C4-2B (cell line): ENCODE results near the gene CPNE6.

Source experiments
- ZFX ChIP-seq: fragments of 450-650 bp; IDR thresholded peaks from 2 replicates; pipeline ENCODE4 v1.6.1; 2017
- TF ChIP-seq, protein P1 (sequence below): fragments of 450-650 bp; conservative IDR thresholded peaks from 2 replicates; pipeline ENCODE4 v1.5.1; 2017; ENCODE audit warnings: mild to moderate bottlenecking

DNA sequence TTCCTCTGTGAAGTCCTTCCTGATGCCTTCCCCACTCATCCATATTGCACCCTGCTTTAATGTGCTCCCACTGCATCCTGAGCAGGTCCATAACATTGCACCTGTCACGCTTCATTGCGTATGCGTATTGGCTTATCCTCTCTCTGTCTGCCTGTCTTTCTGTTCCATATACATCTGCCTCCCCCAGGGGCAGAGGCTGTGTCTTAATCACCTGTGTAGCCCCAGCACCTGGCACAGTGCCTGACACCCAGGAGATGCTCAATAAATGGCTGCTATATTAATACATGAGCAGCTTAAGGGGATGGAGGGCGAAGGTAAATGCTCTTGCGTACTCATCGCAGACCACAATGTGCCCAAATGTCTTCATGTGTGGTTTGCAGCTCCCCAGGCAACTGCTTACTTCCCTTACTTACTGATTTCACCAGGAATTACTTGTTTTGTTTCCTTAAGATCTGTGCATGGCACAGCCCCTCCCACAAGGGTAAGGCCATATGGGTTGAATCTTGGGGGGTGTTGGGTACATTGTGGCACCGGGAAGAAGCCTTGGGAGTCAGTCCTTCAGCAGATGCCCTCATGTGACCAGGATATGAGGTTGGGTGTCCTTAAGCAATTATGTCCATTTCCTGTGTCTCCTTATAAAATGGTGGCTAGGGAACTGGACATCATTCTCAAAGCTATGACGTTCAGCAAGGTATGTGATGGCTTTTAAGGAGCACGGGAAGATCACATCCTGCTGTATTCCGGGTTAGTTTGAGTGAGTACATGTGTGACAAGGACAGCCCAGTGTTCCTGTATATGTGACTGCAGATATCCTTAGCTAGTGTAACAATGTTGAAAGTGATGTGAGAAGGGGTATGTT lies 848 bp upstream of the CPNE6 start:
- TF ChIP-seq, protein P1, sequence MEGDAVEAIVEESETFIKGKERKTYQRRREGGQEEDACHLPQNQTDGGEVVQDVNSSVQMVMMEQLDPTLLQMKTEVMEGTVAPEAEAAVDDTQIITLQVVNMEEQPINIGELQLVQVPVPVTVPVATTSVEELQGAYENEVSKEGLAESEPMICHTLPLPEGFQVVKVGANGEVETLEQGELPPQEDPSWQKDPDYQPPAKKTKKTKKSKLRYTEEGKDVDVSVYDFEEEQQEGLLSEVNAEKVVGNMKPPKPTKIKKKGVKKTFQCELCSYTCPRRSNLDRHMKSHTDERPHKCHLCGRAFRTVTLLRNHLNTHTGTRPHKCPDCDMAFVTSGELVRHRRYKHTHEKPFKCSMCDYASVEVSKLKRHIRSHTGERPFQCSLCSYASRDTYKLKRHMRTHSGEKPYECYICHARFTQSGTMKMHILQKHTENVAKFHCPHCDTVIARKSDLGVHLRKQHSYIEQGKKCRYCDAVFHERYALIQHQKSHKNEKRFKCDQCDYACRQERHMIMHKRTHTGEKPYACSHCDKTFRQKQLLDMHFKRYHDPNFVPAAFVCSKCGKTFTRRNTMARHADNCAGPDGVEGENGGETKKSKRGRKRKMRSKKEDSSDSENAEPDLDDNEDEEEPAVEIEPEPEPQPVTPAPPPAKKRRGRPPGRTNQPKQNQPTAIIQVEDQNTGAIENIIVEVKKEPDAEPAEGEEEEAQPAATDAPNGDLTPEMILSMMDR: no peak
- no peak for TF ChIP-seq ZFX
